ENCODE measurements around the gene RAB40B. TPM values are rescaled to one million over a fixed set of nuclear protein-coding genes. Genes with fewer than 3 reads are reported as not detected.

RAB40B gene
- total and polyA plus RNA-seq, 2 of the 13 experiments (the other 11 are each of a cell fraction or from before 2014, with no cell fraction given): 6.2 to 6.5 TPM

GRCh38 chr17:82734987-82735866, 36.7 kb upstream of the RAB40B start, which contains the start of gene FN3K (continued):
- TF ChIP-seq DBP (CRISPR knock-in tag; IDR thresholded peaks at IDR 0.05; ENCODE audit: not compliant biosample characterization) (no peak), ZBTB37 (CRISPR knock-in tag; IDR thresholded peaks at IDR 0.05) (no peak), MIER2 (CRISPR knock-in tag; IDR thresholded peaks at IDR 0.05) (no peak), IKZF4 (CRISPR knock-in tag; IDR thresholded peaks at IDR 0.05; ENCODE audit: borderline replicate concordance, low read depth, not compliant biosample characterization) (peak; percentile 62), ZNF333 (CRISPR knock-in tag; IDR thresholded peaks at IDR 0.05; ENCODE audit: borderline replicate concordance) (peak; percentile 21; the same call in 1 of the 2 replicates), ELF3 (CRISPR knock-in tag; IDR thresholded peaks at IDR 0.05) (peak; percentile 47; the same call in 1 of the 2 replicates), ZNF367 (CRISPR knock-in tag; IDR thresholded peaks at IDR 0.05; ENCODE audit: borderline replicate concordance) (no peak), SRSF4 (IDR thresholded peaks at IDR 0.05; ENCODE audit: low read depth, low read length, poor library complexity, severe bottlenecking) (no peak), ZNF891 (CRISPR knock-in tag; IDR thresholded peaks at IDR 0.05) (peak; percentile 62; the same call in 1 of the 2 replicates), TSC22D2 (CRISPR knock-in tag; IDR thresholded peaks at IDR 0.05; ENCODE audit: borderline replicate concordance) (no peak; the same call in 1 of the 2 replicates), BRF2 (CRISPR knock-in tag; IDR thresholded peaks at IDR 0.05) (0 out of 2 replicates have a peak, but pooled peaks have one; percentile 67), TOE1 (CRISPR knock-in tag; IDR thresholded peaks at IDR 0.05) (no peak; the same call in 1 of the 2 replicates), ZNF33A (CRISPR knock-in tag; IDR thresholded peaks at IDR 0.05; ENCODE audit: borderline replicate concordance) (no peak), ZNF883 (CRISPR knock-in tag; IDR thresholded peaks at IDR 0.05; ENCODE audit: not compliant biosample characterization) (no peak), ZNF713 (CRISPR knock-in tag; IDR thresholded peaks at IDR 0.05) (no peak), NFE2 (CRISPR knock-in tag; IDR thresholded peaks at IDR 0.05) (no peak), THYN1 (CRISPR knock-in tag; IDR thresholded peaks at IDR 0.05; ENCODE audit: borderline replicate concordance, low read depth) (no peak), DNMT3B (CRISPR knock-in tag; conservative IDR thresholded peaks at IDR 0.05) (no peak), HOMEZ (CRISPR knock-in tag; IDR thresholded peaks at IDR 0.05; ENCODE audit: low read depth) (no peak), ZNF280B (CRISPR knock-in tag; IDR thresholded peaks at IDR 0.05; ENCODE audit: borderline replicate concordance) (no peak)
